Measurements from ENCODE around the gene POLR1F.

Gene POLR1F

GRCh38 chr7:19674266-19674960, 34.4 kb downstream of the POLR1F start:
- DNase-seq (ENCODE audit: low read depth) = no peak

- no peak for DNase-seq (ENCODE audit: low read depth)
Measured at GRCh38 chr7:19670806-19671205, 38.0 kb downstream of the POLR1F start.

GRCh38 chr7:19665399-19666008, 43.3 kb downstream of the POLR1F start:
- DNase-seq (ENCODE audit: low read depth) = no peak

- DNase-seq (ENCODE audit: low read depth) = no peak
Measured at GRCh38 chr7:19663816-19664462, 44.9 kb downstream of the POLR1F start.

GRCh38 chr7:19648791-19649190, 60.0 kb downstream of the POLR1F start:
- DNase-seq (ENCODE audit: low read depth) = no peak

All from activated T-cell treated with anti-CD3 and anti-CD28 coated beads for 48 hours (primary cell).